Measurements from ENCODE around the gene JUP.

Gene JUP

DNA sequence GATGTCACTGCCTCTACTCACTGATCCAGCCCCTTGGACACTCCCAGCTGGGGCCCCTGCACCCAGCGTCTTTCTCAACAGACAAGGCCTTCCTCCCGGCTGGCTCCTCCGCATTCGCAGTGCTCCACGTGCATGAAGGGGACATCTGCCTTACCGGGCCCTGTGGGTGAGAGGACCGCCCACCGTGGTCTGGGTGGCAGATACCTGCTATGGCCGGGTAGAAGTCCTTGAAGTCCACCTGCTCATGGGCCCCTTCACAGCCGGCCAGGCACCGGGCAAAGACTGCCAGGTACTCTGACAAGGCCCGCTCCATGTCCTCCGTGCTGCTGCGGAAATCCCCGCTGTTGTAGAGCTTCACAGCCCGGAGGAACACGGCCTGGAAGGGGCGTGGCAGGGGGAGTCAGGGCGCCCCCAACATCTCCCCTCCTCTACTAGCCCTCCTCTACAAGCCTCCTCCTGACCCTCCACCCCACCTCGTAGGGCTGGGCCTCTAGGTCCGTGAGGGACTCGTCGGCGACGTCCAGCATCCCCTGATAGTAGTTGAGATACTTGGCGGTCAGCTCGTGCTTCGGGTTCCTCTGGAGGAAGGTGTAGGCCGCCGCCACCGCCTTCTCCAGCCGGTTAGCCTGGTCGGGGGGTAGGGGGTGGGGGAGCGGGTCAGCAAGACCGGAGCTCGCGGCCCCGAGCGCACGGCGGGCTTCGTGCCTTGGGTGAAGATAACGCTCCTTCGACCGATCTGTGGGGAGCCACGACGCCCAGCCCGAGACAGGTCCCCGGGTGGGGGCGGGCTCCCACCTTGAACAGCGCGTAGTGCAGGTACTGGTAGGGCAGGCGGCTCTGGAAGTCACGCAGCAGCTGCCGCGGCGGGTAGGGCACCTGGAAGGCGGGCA is 24.4 kb upstream of the JUP start:
- DNase-seq (ENCODE audit: low spot score): no peak

GRCh38 chr17:41806685-41807445 is 20.4 kb upstream of the JUP start:
- DNase-seq (ENCODE audit: low spot score): no peak

- DNase-seq (ENCODE audit: low spot score): no peak
These were observed 16.8 kb upstream of the JUP start for GRCh38 chr17:41803049-41804020.

DNA sequence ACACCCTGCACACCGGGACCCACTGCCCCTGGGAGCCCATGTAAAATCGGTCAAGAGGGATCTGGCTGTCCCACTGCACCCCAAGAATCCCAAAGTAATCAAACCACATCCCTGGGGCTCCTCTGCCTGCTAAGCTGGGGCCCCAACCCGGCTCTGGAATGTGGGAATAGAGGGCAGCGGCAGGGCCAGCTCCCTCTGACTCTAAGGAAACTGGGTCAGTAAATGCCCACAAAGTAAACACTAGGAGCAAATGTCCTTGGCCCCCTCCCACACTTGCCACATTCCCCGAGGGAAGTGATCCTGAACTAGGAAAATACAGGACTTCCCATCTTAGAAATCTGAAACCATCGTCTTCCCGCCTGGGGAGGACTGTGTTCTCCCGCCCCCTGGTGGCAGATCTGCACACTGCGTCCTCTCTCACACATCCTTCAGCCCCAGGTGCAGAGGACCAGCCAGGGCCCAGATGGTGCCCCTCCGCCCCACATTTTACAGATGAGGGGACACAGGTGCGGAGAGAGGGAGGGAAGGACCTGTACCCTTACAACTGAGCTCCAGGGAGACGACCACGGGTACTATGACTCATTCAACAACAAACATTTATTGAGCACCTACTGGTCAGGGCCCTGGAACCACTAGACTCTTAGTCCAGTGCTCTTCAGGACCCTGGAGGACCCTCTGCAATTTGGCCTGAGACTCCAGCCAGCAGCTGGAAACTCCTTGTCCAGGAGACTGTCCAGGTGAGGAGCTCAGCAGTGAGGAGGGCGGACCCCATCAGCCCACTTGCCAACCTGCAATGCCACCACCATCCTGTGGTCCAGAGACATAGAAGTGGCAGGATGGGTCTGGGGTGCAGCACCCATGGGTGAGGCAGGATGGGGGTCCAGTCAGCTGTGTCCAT is 15.1 kb upstream of the JUP start:
- DNase-seq (ENCODE audit: low spot score): peak; percentile 59

DNA sequence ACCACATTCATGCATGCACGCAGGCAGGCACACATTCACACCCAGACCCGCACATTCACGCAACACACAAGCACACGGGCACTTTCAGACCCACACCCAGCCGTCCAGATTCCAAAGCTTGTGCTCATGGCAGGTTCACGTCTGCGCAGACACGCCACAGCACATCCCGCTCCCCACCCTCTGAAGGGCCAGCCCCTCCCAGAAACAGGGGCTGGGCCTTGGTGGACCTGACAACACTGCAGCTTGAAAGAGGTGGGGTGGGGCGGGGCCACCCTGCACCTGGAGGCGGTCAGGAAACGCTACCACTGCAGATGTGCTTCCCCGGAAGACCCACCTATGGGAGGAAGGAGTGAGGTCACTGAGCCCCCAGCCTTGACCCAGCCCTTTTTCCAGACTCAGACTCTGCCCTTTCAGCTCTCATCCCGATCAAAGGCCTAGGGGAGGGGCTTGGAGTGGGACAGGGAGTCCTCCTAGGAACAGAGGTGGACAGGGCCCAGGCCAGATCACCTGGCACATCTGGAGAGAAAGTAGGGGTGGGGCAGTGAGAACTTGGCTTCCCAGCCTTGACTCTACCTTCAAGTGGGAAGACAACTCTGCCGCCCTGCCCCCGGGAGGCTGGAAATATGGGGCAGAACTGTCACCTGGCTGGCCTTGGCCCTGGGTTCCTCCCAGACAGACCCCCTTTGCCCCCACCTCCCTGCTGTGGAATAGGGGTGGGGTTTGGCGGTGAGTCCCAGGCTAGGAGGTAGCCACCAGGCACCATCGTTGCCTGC is 14.3 kb upstream of the JUP start:
- no peak for DNase-seq (ENCODE audit: low spot score)

DNA sequence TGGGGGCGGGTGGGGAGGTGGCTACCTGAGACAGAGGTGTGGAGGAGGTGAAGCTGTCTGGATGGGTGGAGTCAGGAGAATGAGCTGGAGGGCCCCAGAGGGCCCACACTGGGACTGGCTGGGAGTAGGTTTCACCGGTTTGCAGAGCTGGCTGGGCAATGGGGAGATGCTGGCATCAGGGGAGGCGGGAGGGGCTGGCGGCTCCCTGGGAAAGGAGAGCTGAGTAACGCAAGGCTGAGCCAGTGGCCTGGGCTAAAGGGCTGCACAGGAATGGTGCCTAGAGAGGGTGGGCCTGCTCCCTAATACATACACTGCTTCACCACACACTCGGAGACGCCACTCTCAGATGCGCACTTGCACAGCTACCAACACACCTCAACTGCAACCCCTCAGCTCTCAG is 12.9 kb upstream of the JUP start:
- no peak for DNase-seq (ENCODE audit: low spot score)

DNA sequence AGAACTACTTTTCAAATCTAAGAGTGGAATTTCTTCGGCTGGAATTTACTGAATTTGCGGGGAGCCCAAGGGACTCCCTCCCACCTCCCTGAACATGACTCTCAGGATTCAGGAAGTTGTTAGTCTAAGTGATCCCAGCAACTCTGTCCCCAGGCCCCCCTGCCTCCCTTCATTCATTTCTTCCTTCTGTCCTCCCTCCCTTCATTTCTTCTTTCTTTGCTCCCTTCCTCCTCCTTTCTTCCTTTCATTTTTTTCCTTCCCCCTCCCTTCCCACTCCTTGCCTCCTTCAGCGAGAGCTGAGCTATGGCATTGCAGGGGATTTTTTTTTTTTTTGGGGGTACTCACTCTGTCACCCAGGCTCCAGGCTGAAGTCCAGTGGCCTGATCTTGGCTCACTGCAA is 10.9 kb upstream of the JUP start:
- no peak for DNase-seq (ENCODE audit: low spot score)

GRCh38 chr17:41796121-41796895 is 9.8 kb upstream of the JUP start:
- DNase-seq (ENCODE audit: low spot score): no peak

GRCh38 chr17:41794540-41794975 is 8.0 kb upstream of the JUP start:
- DNase-seq (ENCODE audit: low spot score): no peak

DNA sequence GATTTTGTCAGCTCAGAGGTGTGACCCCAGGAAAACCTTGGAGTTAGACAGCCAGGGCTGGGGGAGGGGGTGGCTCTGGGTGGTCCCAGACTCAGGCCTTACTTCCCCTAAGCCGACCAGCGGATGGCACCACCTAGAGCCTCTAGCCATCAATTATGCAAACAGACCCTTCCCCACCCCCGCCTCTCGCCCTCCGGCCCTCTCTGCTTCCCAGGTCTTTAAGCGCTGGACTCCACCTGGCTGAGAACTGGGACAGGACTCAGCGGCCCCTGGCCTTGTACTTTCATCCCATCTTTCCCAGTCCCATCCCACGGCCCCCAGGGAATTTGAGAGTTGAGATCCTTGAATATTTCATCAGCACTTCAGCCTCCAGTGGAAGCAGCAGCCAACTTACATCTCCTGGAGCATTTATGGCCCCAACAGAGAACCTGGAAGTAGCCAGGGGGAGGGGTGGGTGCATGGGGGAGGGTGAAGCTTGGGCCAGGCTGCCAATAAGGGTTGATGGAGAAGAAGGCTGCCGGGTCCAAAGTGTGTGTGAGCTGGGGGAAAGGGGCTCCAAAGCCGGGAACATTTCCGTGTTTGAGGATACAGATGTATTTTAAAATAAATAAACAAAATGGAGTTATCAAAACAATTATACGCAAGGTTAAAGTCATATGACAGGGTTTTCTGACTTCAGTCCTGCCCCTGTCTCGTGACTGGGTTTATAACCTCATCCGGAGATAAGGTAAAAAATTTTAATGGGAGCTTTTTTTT is 7.5 kb upstream of the JUP start:
- DNase-seq (ENCODE audit: low spot score): no peak

DNA sequence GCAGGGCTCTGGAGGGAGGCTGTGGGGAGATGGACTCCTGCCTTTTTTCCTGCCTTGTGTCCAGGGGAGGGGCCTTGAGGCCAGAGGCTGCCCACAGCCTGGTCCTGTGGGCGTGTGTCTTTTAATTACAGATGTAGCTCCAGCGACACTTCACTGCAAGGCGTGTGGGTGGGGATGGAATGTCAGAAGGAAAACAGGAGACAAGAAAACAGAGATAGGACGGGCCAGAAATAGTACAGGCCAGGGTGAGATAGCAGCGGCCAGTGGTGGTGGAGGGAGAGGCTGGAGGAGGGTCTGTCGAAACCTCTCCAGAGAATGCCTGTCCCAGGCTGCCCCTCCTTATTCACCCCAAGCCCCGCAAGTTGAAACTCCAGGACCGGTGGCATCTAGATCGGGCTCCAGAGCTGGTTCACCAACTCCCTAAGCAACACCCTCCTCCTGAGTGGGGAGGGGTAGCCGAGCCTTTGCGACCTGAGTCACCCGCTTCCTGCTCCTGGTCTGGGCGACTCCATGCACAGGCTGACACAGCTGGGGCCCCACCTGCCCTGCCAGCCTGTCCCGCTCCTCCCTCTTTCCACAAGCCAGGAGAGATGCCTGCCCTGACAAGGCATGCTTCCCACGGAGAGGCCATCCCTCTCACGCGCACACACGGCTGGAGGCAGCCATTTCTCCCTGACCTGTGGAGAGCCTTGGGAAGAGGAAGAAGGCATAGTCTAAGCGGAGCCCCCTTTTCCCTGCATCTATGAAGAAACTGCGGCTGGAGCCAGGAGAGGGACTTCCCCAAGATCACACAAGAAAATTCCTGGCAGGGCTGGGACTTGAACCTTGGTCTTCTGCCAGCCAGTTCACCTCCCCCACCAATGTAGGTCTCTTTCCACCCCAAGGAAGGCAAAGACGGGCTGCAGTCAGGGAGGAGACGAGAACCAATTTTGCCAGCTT is 6.6 kb upstream of the JUP start:
- DNase-seq (ENCODE audit: low spot score): peak; percentile 28

GRCh38 chr17:41787021-41787418 is 509 bp upstream of the JUP start:
- DNase-seq (ENCODE audit: low spot score): no peak

DNA sequence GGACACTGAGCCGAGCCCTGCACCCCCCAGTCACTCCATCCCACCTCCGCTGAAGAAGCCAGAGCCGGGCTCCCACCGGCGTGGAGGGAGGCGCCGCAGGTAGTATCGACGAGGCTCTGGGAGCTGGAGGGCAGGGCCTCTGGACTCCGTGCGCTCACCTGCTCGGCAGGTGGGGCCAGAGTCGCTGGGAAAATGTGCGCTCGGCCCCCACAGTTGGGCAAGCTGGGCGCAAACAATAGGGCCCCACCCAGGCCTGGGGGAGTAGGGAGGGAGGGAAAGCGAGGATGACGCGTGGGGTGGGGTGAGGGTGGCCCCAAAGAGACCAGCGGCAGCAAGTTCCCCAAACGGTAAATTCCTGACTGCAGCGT is 668 bp downstream of the JUP start:
- no peak for DNase-seq (ENCODE audit: low spot score)

- DNase-seq (ENCODE audit: low spot score): no peak
These were observed 1.2 kb downstream of the JUP start for GRCh38 chr17:41785091-41785858.

- no peak for DNase-seq (ENCODE audit: low spot score)
These were observed 2.2 kb downstream of the JUP start for GRCh38 chr17:41784207-41784744.

DNA sequence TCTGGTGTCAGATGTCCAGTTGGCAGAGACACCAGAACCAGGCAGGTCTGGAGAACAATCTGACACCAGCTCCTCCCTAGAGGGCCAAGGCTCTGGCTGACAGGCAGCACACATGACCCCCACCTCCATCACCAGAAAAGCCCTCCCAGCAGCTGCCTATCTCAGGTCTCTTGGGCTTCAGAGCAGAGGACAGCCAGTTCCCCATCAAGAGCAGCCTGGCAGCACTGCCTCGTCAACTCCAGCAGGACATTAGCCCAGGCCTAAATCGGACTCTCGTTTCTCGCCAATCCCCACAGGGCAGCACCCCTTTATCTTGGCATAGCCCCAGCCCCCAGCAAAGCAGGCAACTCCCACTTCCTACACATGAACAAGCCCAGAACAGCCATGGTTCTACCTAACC is 4.4 kb downstream of the JUP start:
- no peak for DNase-seq (ENCODE audit: low spot score)
